A673 (cell line): ENCODE results near the gene MEFV.
"Not testable (repeated sequence)": the region's sequence is repeated elsewhere in the genome, so short reads cannot be mapped to it uniquely, and the experiment has no call there.

Experiments
- CTCF ChIP-seq: fragments of 300-800, 200-600 bp; sonication (generic); conservative IDR thresholded peaks from 2 replicates; pipeline ENCODE4 v1.5.1; 2017; ENCODE audit warnings: low read depth, mild to moderate bottlenecking, antibody characterized with exemption, low read length, moderate library complexity, mixed read lengths
- EZH2 ChIP-seq: fragments of 200-600 bp; sonication (generic); IDR thresholded peaks from 2 replicates; pipeline ENCODE4 v1.6.1; 2017; ENCODE audit warnings: borderline replicate concordance, low read depth, mild to moderate bottlenecking, mixed read lengths, antibody characterized with exemption, low read length; ENCODE audit not compliant: poor library complexity, severe bottlenecking

- TF ChIP-seq CTCF, EZH2: not testable (repeated sequence)
Observed at GRCh38 chr16:3270718-3271117, 14.3 kb upstream of the MEFV start.
